HCT116 (cell line): ENCODE results near the gene UACA. TPM values are rescaled to one million over a fixed set of nuclear protein-coding genes. Genes with fewer than 3 reads are reported as not detected.

Experiments
- ATAC-seq: fragments of 200-7000 bp; cut with Tn5 transposase; 2 replicates; pipeline ENCODE4 v1.9.1; 2020; ENCODE audit warnings: mild to moderate bottlenecking, moderate library complexity
- BruUV-seq: library from RNA; stranded (reverse); fragments of 400-500 nt; replicated peaks from 2 replicates; lab custom pipeline; 2021; lab: Mats Ljungman, UMichigan
- CTCF ChIA-PET: fragments of 300-600 bp; sonication (Branson Sonifier 250); formaldehyde crosslinking; loops from one replicate; lab custom pipeline; 2021; ENCODE audit warnings: antibody characterized with exemption; lab: Charles Lee
- POLR2A ChIA-PET: fragments of 300-600, 350-600 bp; sonication (Branson Sonifier 250); formaldehyde crosslinking; loops from one replicate; lab custom pipeline; 2021; ENCODE audit warnings: antibody characterized with exemption; lab: Charles Lee
- RAD21 ChIA-PET, 2 experiments: fragments of 300-600 bp; sonication (Branson Sonifier 250); formaldehyde crosslinking; loops; one replicate each; lab custom pipeline; 2023; ENCODE audit warnings: low total read pairs in 2 of 2; ENCODE audit not compliant: uncharacterized antibody in 2 of 2, unreplicated experiment in 2 of 2, low non-redundant PET in 1 of 2; lab: Charles Lee
- DNase-seq: peaks from one replicate; pipeline ENCODE4 v3.0.0-alpha.2; 2010; ENCODE audit warnings: low read depth, low spot score
- H2AFZ ChIP-seq: fragments of 200-600 bp; shearing (Covaris generic), sonication (generic); 2 replicates; pipeline ENCODE4 v1.6.1; 2017; ENCODE audit warnings: low read depth, mixed run types, mixed read lengths, antibody characterized with exemption, low read length; ENCODE audit not compliant: poor library complexity, severe bottlenecking
- H3K27ac ChIP-seq: 2 replicates; pipeline ENCODE4 v1.5.1; 2012; ENCODE audit warnings: low read depth, low read length
- H3K27me3 ChIP-seq: fragments of 200-600 bp; sonication (generic); 2 replicates; pipeline ENCODE4 v1.6.1; 2016; ENCODE audit warnings: mixed run types, low read length, mixed read lengths; ENCODE audit not compliant: insufficient read depth
- H3K36me3 ChIP-seq, 2 experiments: fragments of 200-500 bp in 1 of 2; fragments of 200-600 bp in 1 of 2; sonication (Bioruptor generic) in 1 of 2; sonication (generic) in 1 of 2; 2 replicates each; pipeline versions ENCODE4 v1.5.1 to v1.6.1; 2014 to 2016; ENCODE audit warnings: low read length in 2 of 2, inconsistent platforms in 1 of 2, mixed read lengths in 1 of 2, mixed run types in 1 of 2; ENCODE audit not compliant: insufficient read depth in 2 of 2, control insufficient read depth in 1 of 2
- H3K4me1 ChIP-seq, 2 experiments: fragments of 200-600 bp in 1 of 2; sonication (generic) in 1 of 2; 2 replicates each; pipeline versions ENCODE4 v1.5.1 to v1.6.1; 2012 to 2017; ENCODE audit warnings: low read length in 2 of 2, inconsistent platforms in 1 of 2, mild to moderate bottlenecking in 1 of 2, mixed read lengths in 1 of 2, mixed run types in 1 of 2, moderate library complexity in 1 of 2; ENCODE audit not compliant: insufficient read depth in 2 of 2, control insufficient read depth in 1 of 2
- H3K4me2 ChIP-seq: fragments of 200-600 bp; sonication (generic); 2 replicates; pipeline ENCODE4 v1.6.1; 2017; ENCODE audit warnings: mixed run types, low read length, mixed read lengths
- H3K4me3 ChIP-seq, 2 experiments: fragments of 200-600 bp in 1 of 2; sonication (generic) in 1 of 2; replicated peaks in 1 of 2; 2 replicates each; pipeline ENCODE4 v1.5.1; 2011 to 2016; ENCODE audit warnings: low read length in 2 of 2, control low read depth in 1 of 2, low read depth in 1 of 2, mild to moderate bottlenecking in 1 of 2, mixed read lengths in 1 of 2, mixed run types in 1 of 2
- H3K79me2 ChIP-seq: fragments of 200-600 bp; sonication (generic); 2 replicates; pipeline ENCODE4 v1.6.1; 2017; ENCODE audit warnings: mild to moderate bottlenecking, mixed run types, low read length, moderate library complexity, mixed read lengths; ENCODE audit not compliant: insufficient read depth
- H3K9ac ChIP-seq: fragments of 200-600 bp; sonication (generic); 2 replicates; pipeline ENCODE4 v1.6.1; 2016; ENCODE audit warnings: low read length, mixed read lengths
- H3K9me2 ChIP-seq: fragments of 200-600 bp; sonication (generic), shearing (Covaris generic); 2 replicates; pipeline ENCODE4 v1.6.1; 2017; ENCODE audit warnings: mixed run types, mild to moderate bottlenecking, moderate library complexity; ENCODE audit not compliant: insufficient read depth
- H3K9me3 ChIP-seq, 2 experiments: fragments of 200-500 bp in 1 of 2; fragments of 200-600 bp in 1 of 2; sonication (Bioruptor generic) in 1 of 2; sonication (generic) in 1 of 2; 2 replicates each; pipeline ENCODE4 v1.6.1; 2014 to 2017; ENCODE audit warnings: low read length in 2 of 2, mixed read lengths in 2 of 2, inconsistent platforms in 1 of 2, low read depth in 1 of 2, mild to moderate bottlenecking in 1 of 2, mixed run types in 1 of 2, moderate library complexity in 1 of 2; ENCODE audit not compliant: control insufficient read depth in 1 of 2, insufficient read depth in 1 of 2
- H4K20me1 ChIP-seq: fragments of 200-600 bp; sonication (generic), shearing (Covaris generic); 2 replicates; pipeline ENCODE4 v1.6.1; 2017; ENCODE audit warnings: mixed run types, mild to moderate bottlenecking, moderate library complexity; ENCODE audit not compliant: insufficient read depth
- CEBPB ChIP-seq: IDR thresholded peaks from 2 replicates; pipeline ENCODE4 v1.6.1; 2012; ENCODE audit warnings: low read depth
- CTCF ChIP-seq, 3 experiments: fragments of 200-600 bp in 1 of 3; sonication (generic) in 1 of 3; IDR thresholded peaks in 2 of 3; conservative IDR thresholded peaks in 1 of 3; 2 replicates each; pipeline ENCODE4 v1.5.1; 2012 to 2017; ENCODE audit warnings: low read depth in 2 of 3, low read length in 2 of 3, antibody characterized with exemption in 1 of 3, borderline replicate concordance in 1 of 3, control low read depth in 1 of 3, mild to moderate bottlenecking in 1 of 3, mixed read lengths in 1 of 3, mixed run types in 1 of 3, moderate library complexity in 1 of 3; ENCODE audit not compliant: insufficient read depth in 1 of 3
- EGR1 ChIP-seq: IDR thresholded peaks from 2 replicates; pipeline ENCODE4 v1.6.1; 2012; ENCODE audit warnings: low read depth
- FOSL1 ChIP-seq: IDR thresholded peaks from 2 replicates; pipeline ENCODE4 v1.6.1; 2012; ENCODE audit warnings: low read depth
- JUND ChIP-seq: IDR thresholded peaks from 2 replicates; pipeline ENCODE4 v1.6.1; 2012
- RAD21 ChIP-seq: IDR thresholded peaks from 2 replicates; pipeline ENCODE4 v1.6.1; 2012; ENCODE audit warnings: low read depth, mild to moderate bottlenecking
- REST ChIP-seq: IDR thresholded peaks from 2 replicates; pipeline ENCODE4 v1.6.1; 2012; ENCODE audit warnings: low read depth
- SIN3A ChIP-seq: IDR thresholded peaks from 2 replicates; pipeline ENCODE4 v1.6.1; 2012; ENCODE audit warnings: low read depth
- TCF7L2 ChIP-seq: IDR thresholded peaks from 2 replicates; pipeline ENCODE4 v1.7.0; 2011; ENCODE audit warnings: borderline replicate concordance, inconsistent platforms; ENCODE audit not compliant: insufficient read depth, insufficient read length; ENCODE audit errors: extremely low read depth
- ZBTB33 ChIP-seq: IDR thresholded peaks from 2 replicates; pipeline ENCODE4 v1.6.1; 2011; ENCODE audit warnings: mild to moderate bottlenecking, low read length, moderate library complexity; ENCODE audit not compliant: insufficient replicate concordance; ENCODE audit errors: extremely low read depth
- ZFX ChIP-seq: fragments of 450-650 bp; IDR thresholded peaks from 2 replicates; pipeline ENCODE4 v1.6.1; 2017
- intact Hi-C: fragments of 100-400 bp; cut with micrococcal nuclease; formaldehyde crosslinking; loops from 2 replicates; pipeline ENCODE4 v1.10.0; 2022
- total RNA-seq: library from RNA; stranded (reverse); gene quantifications from one replicate; pipeline ENCODE4 v1.2.1, GENCODE V29; 2021; ENCODE audit not compliant: unreplicated experiment

UACA gene
- total RNA-seq, 1 experiment from 2014 or later = 47.4 TPM

- intact Hi-C loops = no loop called here
- TF ChIP-seq RAD21 = peak; percentile 34; the same call in 1 of the 2 replicates
- no peak for TF ChIP-seq JUND
- 0 out of 6 replicates have a peak, but pooled peaks of 1 of the 3 experiments have one; percentile 18 for TF ChIP-seq CTCF (IDR thresholded peaks at IDR 0.05 in 2 of 3, conservative IDR thresholded peaks at IDR 0.05 in 1 of 3; ENCODE audit: borderline replicate concordance in 1 of 3, insufficient read depth in 1 of 3, low read depth in 2 of 3, low read length in 2 of 3)
- POLR2A ChIA-PET = no interaction called here
Observed at GRCh38 chr15:70754862-70755261, 8.5 kb downstream of the UACA start.

GRCh38 chr15:70753101-70753829, 10.1 kb downstream of the UACA start:
- RAD21 ChIA-PET = no interaction called here
- no peak overlapping the region for H3K4me2 ChIP-seq
- peaks cover 11% of the 10 kb centered on the region for H3K79me2 ChIP-seq
- H3K9me3 ChIP-seq = no peaks in the 10 kb centered on the region
- no peak overlapping the region for H3K9ac ChIP-seq
- ATAC-seq = no peak
- no peak overlapping the region for H3K27ac ChIP-seq
- H3K27me3 ChIP-seq = no peaks in the 10 kb centered on the region
- POLR2A ChIA-PET = no interaction called here
- no peaks in the 10 kb centered on the region for H4K20me1 ChIP-seq
- H2AFZ ChIP-seq = no peak overlapping the region
- no peaks in the 10 kb centered on the region for H3K36me3 ChIP-seq
- no TSS peak for BruUV-seq
- CTCF ChIA-PET = no interaction called here
- peaks cover 0 to 7% of the 10 kb centered on the region in 2 experiments; a peak in 2 of 4 replicates for H3K4me1 ChIP-seq
- H3K4me3 ChIP-seq = no peak overlapping the region
- intact Hi-C loops = no loop called here
- no peak for DNase-seq
- H3K9me2 ChIP-seq = no peaks in the 10 kb centered on the region
- TF ChIP-seq TCF7L2 (no peak), CEBPB (no peak), FOSL1 (no peak), REST (no peak), RAD21 (no peak), EGR1 (no peak), ZBTB33 (no peak), SIN3A (no peak), ZFX (no peak)

More at GRCh38 chr15:70754862-70755261, 8.5 kb downstream of the UACA start:
- Histone ChIP-seq H3K4me2 (no peak overlapping the region), H3K27ac (no peak overlapping the region), H3K36me3 (no peaks in the 10 kb centered on the region), H3K4me1 (peaks cover 2 to 7% of the 10 kb centered on the region in 2 experiments; a peak in 2 of 4 replicates), H3K79me2 (peaks cover 19% of the 10 kb centered on the region; the same call in 1 of the 2 replicates), H3K9me2 (no peaks in the 10 kb centered on the region), H3K4me3 (no peak overlapping the region), H3K9ac (no peak overlapping the region), H3K27me3 (no peaks in the 10 kb centered on the region), H2AFZ (no peak overlapping the region), H3K9me3 (no peaks in the 10 kb centered on the region), H4K20me1 (no peaks in the 10 kb centered on the region)
- no TSS peak for BruUV-seq
- ChIA-PET CTCF (interaction anchor here (2.3 kb wide), 1 partner anchor 32 kb away, joined by 5 read pairs; no protein-coding TSS in a partner anchor), RAD21 (no interaction called here)
- ATAC-seq (no peak), DNase-seq (no peak)
